ENCODE data around the gene ATP6V0A4.

DNA sequence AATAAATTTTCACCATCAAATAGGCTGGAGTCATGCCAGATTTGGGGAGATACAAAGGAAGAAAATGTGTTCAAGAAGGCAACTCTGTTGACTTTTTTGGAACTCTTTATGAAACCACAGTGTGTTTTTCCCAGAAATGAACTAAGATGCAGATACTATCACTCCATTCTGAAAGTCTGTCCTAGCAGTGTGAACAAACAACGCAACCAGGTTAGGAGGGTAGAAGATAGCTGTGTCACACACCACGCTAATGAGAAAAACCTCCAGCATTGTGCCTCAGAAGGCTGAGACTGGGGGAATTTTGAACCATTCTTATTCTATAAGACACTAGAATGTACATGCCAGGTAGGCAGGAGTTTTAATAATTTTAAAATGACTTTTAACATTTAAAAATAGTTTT, 15.9 kb upstream of the ATP6V0A4 start:
- TF ChIP-seq POLR2A (IDR thresholded peaks at IDR 0.05) (no peak), CTCF (IDR thresholded peaks at IDR 0.05) (no peak)
